Measurements from ENCODE around the gene RELT.

DNA sequence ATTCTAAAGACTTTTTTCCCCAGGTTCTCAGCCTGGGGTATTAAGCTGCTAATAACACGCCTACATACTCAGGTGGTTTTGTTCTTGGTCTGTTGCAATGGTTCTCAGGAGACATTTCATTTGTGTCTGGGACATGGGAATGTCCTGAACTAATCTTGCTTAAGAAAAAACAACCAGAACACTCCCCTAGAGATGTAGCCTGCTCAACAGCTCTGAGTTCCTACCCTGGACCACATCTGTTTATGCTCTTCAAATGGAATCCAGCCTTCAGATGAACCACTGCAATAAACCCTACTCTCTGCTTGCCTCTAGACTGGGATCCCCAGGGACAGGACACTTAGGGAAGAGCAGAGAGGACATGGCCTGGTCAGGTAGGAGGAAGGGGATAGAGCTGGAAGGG lies 29.9 kb downstream of the RELT start:
- TF ChIP-seq POLR2A (IDR thresholded peaks at IDR 0.05; ENCODE audit: low read depth, low read length): no peak
- no peak for TF ChIP-seq POLR2AphosphoS5 (IDR thresholded peaks at IDR 0.05; ENCODE audit: low read depth, low read length)
- TF ChIP-seq TAF1 (IDR thresholded peaks at IDR 0.05; ENCODE audit: borderline replicate concordance, low read depth, low read length): no peak
